ENCODE results near the gene PTPRC.
A peak's percentile ranks its signal among the peaks of the same experiment; 100 is the strongest.

PTPRC gene

GRCh38 chr1:198622001-198622400 is 16.8 kb upstream of the PTPRC start:
- DNase-seq, result no peak

GRCh38 chr1:198623752-198624647 is 14.8 kb upstream of the PTPRC start:
- DNase-seq, result peak; percentile 22

GRCh38 chr1:198624648-198624980 is 14.2 kb upstream of the PTPRC start:
- DNase-seq, result no peak

GRCh38 chr1:198627436-198628066 is 11.3 kb upstream of the PTPRC start:
- no peak for DNase-seq

- no peak for DNase-seq
Observed at GRCh38 chr1:198628067-198628455, 10.8 kb upstream of the PTPRC start.

GRCh38 chr1:198629610-198630009 is 9.2 kb upstream of the PTPRC start:
- DNase-seq, result no peak

- no peak for DNase-seq
Observed at GRCh38 chr1:198630863-198631262, 8.0 kb upstream of the PTPRC start.

GRCh38 chr1:198631292-198631691 is 7.5 kb upstream of the PTPRC start:
- no peak for DNase-seq

- no peak for DNase-seq
Observed at GRCh38 chr1:198632007-198632406, 6.8 kb upstream of the PTPRC start.

- DNase-seq, result no peak
Observed at GRCh38 chr1:198633675-198634121, 5.1 kb upstream of the PTPRC start.

- DNase-seq, result no peak
Observed at GRCh38 chr1:198635964-198636363, 2.9 kb upstream of the PTPRC start.

- DNase-seq, result no peak
Observed at GRCh38 chr1:198636391-198636790, 2.4 kb upstream of the PTPRC start.

GRCh38 chr1:198637157-198637556 is 1.7 kb upstream of the PTPRC start:
- no peak for DNase-seq

GRCh38 chr1:198637916-198638437 is 863 bp upstream of the PTPRC start:
- DNase-seq, result no peak

- no peak for DNase-seq
Observed at GRCh38 chr1:198638441-198638840, 399 bp upstream of the PTPRC start.

- no peak for DNase-seq
Observed at GRCh38 chr1:198639671-198640143, 867 bp downstream of the PTPRC start.

- no peak for DNase-seq
Observed at GRCh38 chr1:198640174-198640573, 1.3 kb downstream of the PTPRC start.

GRCh38 chr1:198641501-198641900 is 2.7 kb downstream of the PTPRC start:
- DNase-seq, result peak; percentile 15

GRCh38 chr1:198641966-198642668 is 3.3 kb downstream of the PTPRC start:
- no peak for DNase-seq

GRCh38 chr1:198642983-198643382 is 4.1 kb downstream of the PTPRC start:
- DNase-seq, result no peak

GRCh38 chr1:198643808-198644207 is 5.0 kb downstream of the PTPRC start:
- no peak for DNase-seq

GRCh38 chr1:198647055-198647454 is 8.2 kb downstream of the PTPRC start:
- no peak for DNase-seq

- no peak for DNase-seq
Observed at GRCh38 chr1:198648592-198648991, 9.8 kb downstream of the PTPRC start.
